H1 (cell line): ENCODE measurements around the gene SNX30. TPM values are rescaled to one million over a fixed set of nuclear protein-coding genes. Genes with fewer than 3 reads are reported as not detected.

Experiments
- CTCF ChIA-PET: fragments of 300-600 bp; sonication (Branson Sonifier 250); formaldehyde crosslinking; loops from one replicate; lab custom pipeline; 2021; ENCODE audit not compliant: partially characterized antibody; lab: Charles Lee
- POLR2A ChIA-PET: fragments of 300-600 bp; sonication (Branson Sonifier 250); formaldehyde crosslinking; loops from one replicate; lab custom pipeline; 2021; ENCODE audit warnings: inconsistent platforms; ENCODE audit not compliant: partially characterized antibody; lab: Charles Lee
- DNase-seq, 2 experiments: peaks; one replicate each; pipeline versions ENCODE4 v3.0.0 to v3.0.0-alpha.2; 2010 to 2022; ENCODE audit warnings: low spot score in 2 of 2, low read depth in 1 of 2, mixed read lengths in 1 of 2
- FAIRE-seq: peaks from 2 replicates; lab custom pipeline; 2011; peaks lifted over from hg19 to GRCh38; lab: Jason Lieb, UNC
- H2AFZ ChIP-seq: 2 replicates; pipeline ENCODE4 v1.8.1; 2012; ENCODE audit warnings: low read length, inconsistent platforms
- H2AK5ac ChIP-seq: 2 replicates; pipeline ENCODE4 v1.6.1; 2013; ENCODE audit warnings: low read depth, low read length
- H2BK120ac ChIP-seq: replicated peaks from 2 replicates; pipeline ENCODE3; 2013; ENCODE audit warnings: low read depth, low read length, inconsistent platforms
- H2BK12ac ChIP-seq: 2 replicates; pipeline ENCODE4 v1.6.1; 2013; ENCODE audit warnings: low read depth, low read length
- H2BK15ac ChIP-seq: 2 replicates; pipeline ENCODE4 v1.6.1; 2013; ENCODE audit warnings: low read length
- H2BK20ac ChIP-seq: 2 replicates; pipeline ENCODE4 v1.6.1; 2013; ENCODE audit warnings: low read length
- H2BK5ac ChIP-seq: 2 replicates; pipeline ENCODE4 v1.6.1; 2013; ENCODE audit warnings: low read depth, low read length
- H3K14ac ChIP-seq: 2 replicates; pipeline ENCODE4 v1.6.1; 2013; ENCODE audit warnings: inconsistent platforms; ENCODE audit not compliant: insufficient read length
- H3K18ac ChIP-seq: 2 replicates; pipeline ENCODE4 v1.6.1; 2013; ENCODE audit warnings: low read length; ENCODE audit errors: extremely low read depth
- H3K23ac ChIP-seq: 2 replicates; pipeline ENCODE4 v1.6.1; 2013; ENCODE audit warnings: inconsistent platforms; ENCODE audit not compliant: insufficient read length
- H3K23me2 ChIP-seq: 2 replicates; pipeline ENCODE4 v1.6.1; 2013; ENCODE audit warnings: low read depth, low read length
- H3K27ac ChIP-seq: 2 replicates; pipeline ENCODE4 v1.6.1; 2011; ENCODE audit warnings: low read depth, low read length, inconsistent platforms
- H3K27me3 ChIP-seq, 4 experiments: replicated peaks in 1 of 4; 1 replicate in 1 of 4; 2 replicates in 3 of 4; pipeline versions ENCODE4 v1.6.1 to v1.8.1; 2011 to 2013; ENCODE audit warnings: low read length in 3 of 4, mild to moderate bottlenecking in 3 of 4, inconsistent platforms in 2 of 4, mixed read lengths in 2 of 4, moderate library complexity in 1 of 4; ENCODE audit not compliant: control insufficient read depth in 3 of 4, insufficient read depth in 3 of 4; ENCODE audit errors: extremely low read depth in 1 of 4
- H3K36me3 ChIP-seq, 4 experiments: 2 replicates each; pipeline versions ENCODE4 v1.6.1 to v1.8.1; 2011 to 2013; ENCODE audit warnings: mild to moderate bottlenecking in 4 of 4, low read length in 3 of 4, moderate library complexity in 2 of 4, control low read depth in 1 of 4, inconsistent platforms in 1 of 4; ENCODE audit not compliant: insufficient read depth in 4 of 4, control insufficient read depth in 2 of 4
- H3K4ac ChIP-seq: replicated peaks from 2 replicates; pipeline ENCODE3; 2013; ENCODE audit warnings: low read length, low read depth, mixed read lengths, inconsistent platforms; ENCODE audit not compliant: insufficient read length
- H3K4me1 ChIP-seq, 4 experiments: replicated peaks in 1 of 4; 1 replicate in 1 of 4; 2 replicates in 3 of 4; pipeline versions ENCODE4 v1.6.1 to v1.8.1; 2011 to 2013; ENCODE audit warnings: low read length in 3 of 4, inconsistent platforms in 2 of 4, mixed read lengths in 1 of 4; ENCODE audit not compliant: insufficient read depth in 4 of 4, control insufficient read depth in 3 of 4
- H3K4me2 ChIP-seq, 2 experiments: 2 replicates each; pipeline versions ENCODE4 v1.6.1 to v1.8.1; 2011 to 2013; ENCODE audit warnings: low read depth in 2 of 2, low read length in 2 of 2, control low read depth in 1 of 2, inconsistent platforms in 1 of 2, mild to moderate bottlenecking in 1 of 2; ENCODE audit not compliant: insufficient read depth in 1 of 2
- H3K4me3 ChIP-seq, 4 experiments: fragments of 200-600, 300-600 bp in 1 of 4; sonication (generic), shearing (Covaris generic), sonication (Bioruptor Twin) in 1 of 4; 2 replicates each; pipeline versions ENCODE4 v1.5.1 to v1.8.1; 2011 to 2016; ENCODE audit warnings: low read length in 4 of 4, low read depth in 3 of 4, control low read depth in 2 of 4, inconsistent platforms in 2 of 4, mild to moderate bottlenecking in 2 of 4, mixed read lengths in 1 of 4, moderate library complexity in 1 of 4; ENCODE audit not compliant: insufficient read depth in 2 of 4; ENCODE audit errors: extremely low read depth in 1 of 4
- H3K56ac ChIP-seq: replicated peaks from 2 replicates; pipeline ENCODE3; 2013; ENCODE audit warnings: low read depth, mild to moderate bottlenecking, mixed read lengths, low read length, inconsistent platforms; ENCODE audit not compliant: insufficient read length
- H3K79me1 ChIP-seq: 2 replicates; pipeline ENCODE4 v1.6.1; 2013; ENCODE audit warnings: low read depth, low read length, control low read depth
- H3K79me2 ChIP-seq, 2 experiments: 2 replicates each; pipeline versions ENCODE4 v1.6.1 to v1.8.1; 2012 to 2013; ENCODE audit warnings: low read length in 2 of 2, mild to moderate bottlenecking in 2 of 2, inconsistent platforms in 1 of 2; ENCODE audit not compliant: insufficient read depth in 2 of 2, control insufficient read depth in 1 of 2
- H3K9ac ChIP-seq, 4 experiments: replicated peaks in 1 of 4; 1 replicate in 1 of 4; 2 replicates in 3 of 4; pipeline versions ENCODE4 v1.6.1 to v1.8.1; 2011 to 2013; ENCODE audit warnings: low read depth in 3 of 4, low read length in 3 of 4, control low read depth in 2 of 4, mild to moderate bottlenecking in 2 of 4, moderate library complexity in 2 of 4, inconsistent platforms in 1 of 4; ENCODE audit errors: extremely low read depth in 1 of 4
- H3K9me3 ChIP-seq, 2 experiments: 2 replicates each; pipeline versions ENCODE4 v1.6.1 to v1.8.1; 2012 to 2013; ENCODE audit warnings: mild to moderate bottlenecking in 2 of 2, moderate library complexity in 2 of 2, control low read depth in 1 of 2, inconsistent platforms in 1 of 2, low read depth in 1 of 2, low read length in 1 of 2, mixed read lengths in 1 of 2; ENCODE audit not compliant: insufficient read depth in 2 of 2
- H4K20me1 ChIP-seq, 2 experiments: replicated peaks in 1 of 2; 2 replicates each; pipeline versions ENCODE3 to v1.8.1; 2011 to 2013; ENCODE audit warnings: inconsistent platforms in 2 of 2, low read length in 2 of 2, mild to moderate bottlenecking in 1 of 2; ENCODE audit not compliant: insufficient read depth in 2 of 2, control insufficient read depth in 1 of 2
- H4K5ac ChIP-seq: 2 replicates; pipeline ENCODE4 v1.6.1; 2013; ENCODE audit warnings: low read length, low read depth, mixed read lengths, inconsistent platforms; ENCODE audit not compliant: insufficient read length
- H4K8ac ChIP-seq: 2 replicates; pipeline ENCODE4 v1.8.0; 2013; ENCODE audit warnings: mild to moderate bottlenecking, moderate library complexity, low read length, inconsistent platforms; ENCODE audit not compliant: insufficient read depth; ENCODE audit errors: extremely low read depth
- H4K91ac ChIP-seq: replicated peaks from 2 replicates; pipeline ENCODE3; 2013; ENCODE audit warnings: low read length, mixed read lengths, inconsistent platforms; ENCODE audit not compliant: insufficient read length
- NRF1 ChIP-seq: IDR thresholded peaks from 2 replicates; pipeline ENCODE4 v1.6.1; 2011; ENCODE audit warnings: mild to moderate bottlenecking, low read depth, low read length, improper control_type of control experiment
- WGBS, 2 experiments: shearing (Covaris generic) in 1 of 2; methylation state at CpG; one replicate each; pipeline versions ENCODE4 v1.1.6 to v1.1.7; 2013 to 2015; ENCODE audit warnings: low lambda C conversion rate in 2 of 2, mixed read lengths in 2 of 2, inconsistent platforms in 1 of 2, low coverage in 1 of 2, missing lambda C conversion rate in 1 of 2; ENCODE audit not compliant: insufficient replicate concordance in 2 of 2, insufficient coverage in 1 of 2, insufficient read length in 1 of 2; ENCODE audit errors: extremely low coverage in 1 of 2, missing lambda C conversion rate in 1 of 2; 5-methylcytosine and 5-hydroxymethylcytosine counted together
- polyA plus RNA-seq, 7 experiments: library from polyadenylated mRNA; depleted of rRNA in 3 of 7; stranded (reverse) in 5 of 7; unstranded in 2 of 7; fragments of >200 nt in 5 of 7; fragments of 200-250 nt in 2 of 7; gene quantifications; 1 replicate in 5 of 7; 2 replicates in 1 of 7; 4 replicates in 1 of 7; pipeline versions ENCODE4 v1.2.1 to v1.2.3, GENCODE V29; 2011 to 2013; ENCODE audit warnings: missing spikeins in 2 of 7, mixed read lengths in 2 of 7
- total RNA-seq: library from RNA; stranded (reverse); fragmentation: NEBNext Ultra II Directional; extraction: Animal tissue kit (Norgen Biotek cat#: 25700); gene quantifications from 2 replicates; pipeline ENCODE4 v1.2.1, GENCODE V29; 2021

Gene SNX30
- total and polyA plus RNA-seq, 2 of the 8 experiments (the other 6 are each of a cell fraction or from before 2014, with no cell fraction given), result 4.0 to 12.2 TPM

- Histone ChIP-seq H3K14ac (no peak overlapping the region), H3K27ac (no peak overlapping the region), H2BK5ac (no peak overlapping the region), H3K27me3 (no peaks in the 10 kb centered on the region), H3K23ac (no peak overlapping the region), H4K91ac (no peak overlapping the region), H3K4me2 (no peak overlapping the region), H3K23me2 (no peaks in the 10 kb centered on the region), H3K56ac (no peak overlapping the region), H2BK15ac (no peak overlapping the region), H3K18ac (no peak overlapping the region), H4K8ac (no peak overlapping the region), H3K4me1 (no peaks in the 10 kb centered on the region), H2AK5ac (no peak overlapping the region), H2BK120ac (no peak overlapping the region), H2AFZ (no peak overlapping the region), H3K9ac (no peak overlapping the region), H3K9me3 (no peaks in the 10 kb centered on the region), H2BK20ac (no peak overlapping the region), H3K79me2 (no peaks in the 10 kb centered on the region), H4K5ac (no peak overlapping the region), H3K36me3 (no peaks in the 10 kb centered on the region), H3K79me1 (no peaks in the 10 kb centered on the region), H4K20me1 (no peaks in the 10 kb centered on the region), H3K4me3 (no peak overlapping the region), H2BK12ac (no peak overlapping the region), H3K4ac (no peak overlapping the region)
- 100% methylated on average over 2 of the region's 2 CpGs; no CpG with 5 or more reads in 1 of the 2 experiments for WGBS, 2 experiments
- ChIA-PET CTCF (interaction anchor here (1.0 to 1.4 kb wide), 3 partner anchors 8 to 11 kb away, joined by 3 read pairs; no protein-coding TSS in a partner anchor), POLR2A (interaction anchor here (1.2 kb wide), 1 partner anchor 16 kb away, joined by 3 read pairs; no protein-coding TSS in a partner anchor)
- DNase-seq, result no peak
- no peak for FAIRE-seq
- no peak for TF ChIP-seq NRF1
Observed at GRCh38 chr9:112734892-112735291, 15.7 kb upstream of the SNX30 start.
